GM12873 (cell line): ENCODE measurements around the gene ADARB1.

Source experiments
- TF ChIP-seq, protein P1 (sequence below): IDR thresholded peaks from 2 replicates; pipeline ENCODE4 v1.5.1; 2012; ENCODE audit warnings: low read depth, mild to moderate bottlenecking, moderate library complexity, low read length, control low read depth; ENCODE audit not compliant: insufficient read depth; ENCODE audit errors: missing control alignments

Gene ADARB1

GRCh38 chr21:45177039-45177438 is 102.7 kb downstream of the ADARB1 start:
- TF ChIP-seq, protein P1, sequence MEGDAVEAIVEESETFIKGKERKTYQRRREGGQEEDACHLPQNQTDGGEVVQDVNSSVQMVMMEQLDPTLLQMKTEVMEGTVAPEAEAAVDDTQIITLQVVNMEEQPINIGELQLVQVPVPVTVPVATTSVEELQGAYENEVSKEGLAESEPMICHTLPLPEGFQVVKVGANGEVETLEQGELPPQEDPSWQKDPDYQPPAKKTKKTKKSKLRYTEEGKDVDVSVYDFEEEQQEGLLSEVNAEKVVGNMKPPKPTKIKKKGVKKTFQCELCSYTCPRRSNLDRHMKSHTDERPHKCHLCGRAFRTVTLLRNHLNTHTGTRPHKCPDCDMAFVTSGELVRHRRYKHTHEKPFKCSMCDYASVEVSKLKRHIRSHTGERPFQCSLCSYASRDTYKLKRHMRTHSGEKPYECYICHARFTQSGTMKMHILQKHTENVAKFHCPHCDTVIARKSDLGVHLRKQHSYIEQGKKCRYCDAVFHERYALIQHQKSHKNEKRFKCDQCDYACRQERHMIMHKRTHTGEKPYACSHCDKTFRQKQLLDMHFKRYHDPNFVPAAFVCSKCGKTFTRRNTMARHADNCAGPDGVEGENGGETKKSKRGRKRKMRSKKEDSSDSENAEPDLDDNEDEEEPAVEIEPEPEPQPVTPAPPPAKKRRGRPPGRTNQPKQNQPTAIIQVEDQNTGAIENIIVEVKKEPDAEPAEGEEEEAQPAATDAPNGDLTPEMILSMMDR: no peak

GRCh38 chr21:45178070-45178608 is 103.8 kb downstream of the ADARB1 start:
- TF ChIP-seq, protein P1: no peak

DNA sequence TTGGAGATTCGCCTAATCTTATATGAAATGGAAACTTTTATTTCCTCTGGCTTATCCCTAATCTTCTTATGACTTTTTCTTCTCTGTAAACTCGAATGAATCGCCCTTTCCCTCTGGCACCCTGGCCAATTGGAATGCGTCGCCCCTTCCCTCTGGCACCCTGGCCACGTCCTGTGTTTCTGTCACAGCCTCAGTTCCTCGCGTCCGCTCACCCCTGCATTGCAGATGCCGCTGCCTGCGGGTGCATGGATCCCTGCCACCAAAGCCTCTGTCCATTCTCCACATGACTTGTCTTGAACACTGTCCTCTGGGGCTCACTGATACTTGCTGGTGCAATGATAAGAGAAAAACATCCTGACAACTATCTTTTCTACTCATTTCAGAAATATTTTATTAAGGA is 104.6 kb downstream of the ADARB1 start:
- TF ChIP-seq, protein P1: no peak

- TF ChIP-seq, protein P1: no peak
Measured at GRCh38 chr21:45179568-45180245, 105.3 kb downstream of the ADARB1 start.

DNA sequence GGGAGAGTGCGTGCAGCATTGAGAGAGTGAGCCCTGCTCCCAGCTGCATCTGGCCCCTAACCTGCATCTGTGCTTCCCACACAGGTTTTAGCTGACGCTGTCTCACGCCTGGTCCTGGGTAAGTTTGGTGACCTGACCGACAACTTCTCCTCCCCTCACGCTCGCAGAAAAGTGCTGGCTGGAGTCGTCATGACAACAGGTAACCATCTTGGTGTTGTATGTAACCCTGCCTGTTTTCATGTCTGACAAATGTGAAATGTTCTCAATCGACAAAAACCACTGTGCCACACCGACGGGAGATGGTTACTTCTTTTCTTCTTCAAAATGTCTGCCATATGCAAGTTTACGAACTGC is 105.8 kb downstream of the ADARB1 start:
- TF ChIP-seq, protein P1: no peak

DNA sequence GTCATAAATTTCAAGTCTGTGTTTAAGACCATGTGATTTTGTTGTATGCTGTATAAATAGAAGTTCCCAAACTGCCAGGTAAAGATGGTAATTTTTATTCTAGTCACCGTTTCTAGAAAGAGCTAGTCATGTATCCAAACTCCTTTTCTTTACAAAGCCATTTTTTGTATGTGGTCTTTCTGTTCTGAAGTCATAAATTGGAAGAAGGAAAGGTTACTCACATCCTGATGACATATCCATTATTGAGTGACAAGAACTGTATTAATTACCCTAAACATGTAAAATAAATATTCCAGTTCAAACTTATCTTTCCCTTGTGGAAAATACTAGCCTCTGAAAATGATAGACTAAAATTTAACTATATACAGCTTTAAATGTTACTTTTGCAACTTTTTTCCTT is 108.6 kb downstream of the ADARB1 start:
- TF ChIP-seq, protein P1: no peak

DNA sequence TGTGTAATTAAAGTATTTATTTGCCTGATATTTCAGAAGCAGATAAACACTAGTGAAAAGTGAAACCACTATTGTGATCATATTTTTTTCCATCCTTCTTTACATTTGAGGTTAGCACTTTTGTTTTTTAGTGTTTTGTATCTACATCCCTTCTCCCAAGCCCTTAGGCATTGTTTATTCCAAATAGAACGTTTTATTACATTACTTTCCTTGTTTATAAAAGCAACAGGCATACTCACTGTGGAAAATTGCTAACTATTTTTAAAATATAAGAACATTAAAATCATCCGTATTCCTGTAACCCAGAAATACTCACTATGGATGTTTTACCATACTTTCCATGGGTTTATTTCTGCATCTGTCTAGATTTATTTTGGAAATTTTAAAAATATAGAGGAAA is 109.5 kb downstream of the ADARB1 start:
- TF ChIP-seq, protein P1: no peak
